Measurements from ENCODE around the gene CTTN. TPM values are rescaled to one million over a fixed set of nuclear protein-coding genes. Genes with fewer than 3 reads are reported as not detected.

The CTTN gene
- 747 and 1,035 TPM in 2 replicates for total RNA-seq (2014; rRNA removed; shearing (Covaris generic))

DNA sequence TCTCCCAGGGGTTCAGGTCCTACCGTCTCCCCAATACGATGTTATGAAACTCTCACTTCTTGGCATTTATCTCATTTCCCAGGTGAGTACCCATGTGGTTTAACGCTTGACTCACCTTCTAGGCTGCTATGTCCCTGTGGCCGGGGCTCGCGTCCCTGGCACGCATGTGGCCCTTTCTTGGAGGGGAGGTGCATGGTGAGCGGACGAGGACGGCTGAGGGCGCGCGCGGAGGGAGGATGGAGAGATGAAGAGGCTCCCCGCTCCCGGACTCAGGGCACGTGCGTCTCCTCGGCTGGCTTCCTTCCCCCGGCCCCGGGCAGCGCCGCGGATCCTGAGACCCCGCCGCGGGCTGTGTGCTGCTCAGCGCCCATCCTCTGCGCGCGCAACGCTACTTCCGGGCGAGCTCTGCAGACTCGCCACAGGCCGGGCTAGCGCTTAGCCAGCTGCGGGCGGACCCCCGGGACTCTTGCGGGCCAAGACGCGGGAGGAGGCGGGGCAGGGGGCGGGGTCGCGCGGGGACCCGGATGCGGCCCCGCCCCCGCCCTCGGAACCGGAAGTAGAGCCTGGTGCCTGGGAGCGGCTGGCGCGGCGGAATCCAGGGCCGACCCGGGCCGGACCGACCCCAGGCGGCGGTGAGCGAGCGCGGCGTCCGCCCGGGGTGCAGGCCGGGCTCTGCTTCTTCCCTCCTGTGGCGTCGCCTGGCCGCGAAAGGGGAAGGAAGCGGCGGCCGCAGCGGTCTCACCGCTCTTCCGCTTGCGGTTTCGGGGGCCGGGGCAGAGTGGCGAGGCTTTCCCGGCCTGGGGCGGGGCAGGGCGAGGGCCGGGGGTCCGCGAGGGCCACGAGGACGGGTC lies at the start of gene CTTN:
Gene CTTN, plus strand, starts transcription at position 547 of the 851 bp plus-strand sequence. CDS start 8,769 bp downstream, outside the sequence.
- peak; percentile 99 for DNase-seq (ENCODE audit: low read depth in 1 of 2, low spot score in 2 of 2)
- peaks cover 21% of the 10 kb centered on the region for H3K4me1 ChIP-seq (replicated peaks)
- peak within 1 kb of the TSS; percentile 96 for H3K27ac ChIP-seq
- peaks cover 57% of the 10 kb centered on the region for H3K36me3 ChIP-seq
- peak within 1 kb of the TSS; percentile 97 for H3K4me3 ChIP-seq
- H3K27me3 ChIP-seq (replicated peaks), result no peaks in the 10 kb centered on the region
- no peaks in the 10 kb centered on the region for H3K9me3 ChIP-seq (replicated peaks)

DNA sequence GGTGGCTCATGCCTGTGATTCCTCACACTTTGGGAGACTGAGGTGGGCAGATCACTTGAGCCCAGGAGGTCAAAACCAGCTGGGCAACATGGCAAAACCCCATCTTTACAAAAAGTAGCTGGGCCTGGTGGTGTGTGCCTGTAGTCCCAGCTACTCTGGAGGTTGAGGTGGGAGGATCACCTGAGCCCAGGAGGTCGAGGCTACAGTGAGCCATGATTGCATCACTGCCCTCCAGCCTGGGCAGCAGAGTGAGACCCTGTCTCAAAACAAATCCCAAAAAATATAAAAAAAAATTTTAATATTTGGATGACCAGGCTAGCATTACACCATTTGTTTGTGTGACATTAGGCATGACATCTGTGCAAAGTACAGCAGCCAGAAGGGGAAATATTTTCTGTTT lies 49.7 kb upstream of the CTTN start:
- H3K9me3 ChIP-seq (replicated peaks), result no peaks in the 10 kb centered on the region
- H3K36me3 ChIP-seq, result peaks cover 83% of the 10 kb centered on the region
- DNase-seq (ENCODE audit: low read depth in 1 of 2, low spot score in 2 of 2), result peak in 1 of 2 experiments; percentile 45
- H3K4me1 ChIP-seq (replicated peaks), result no peaks in the 10 kb centered on the region
- H3K27ac ChIP-seq, result no peak overlapping the region
- H3K4me3 ChIP-seq, result no peak overlapping the region
- no peaks in the 10 kb centered on the region; the same call in 1 of the 2 replicates for H3K27me3 ChIP-seq (replicated peaks)

DNA sequence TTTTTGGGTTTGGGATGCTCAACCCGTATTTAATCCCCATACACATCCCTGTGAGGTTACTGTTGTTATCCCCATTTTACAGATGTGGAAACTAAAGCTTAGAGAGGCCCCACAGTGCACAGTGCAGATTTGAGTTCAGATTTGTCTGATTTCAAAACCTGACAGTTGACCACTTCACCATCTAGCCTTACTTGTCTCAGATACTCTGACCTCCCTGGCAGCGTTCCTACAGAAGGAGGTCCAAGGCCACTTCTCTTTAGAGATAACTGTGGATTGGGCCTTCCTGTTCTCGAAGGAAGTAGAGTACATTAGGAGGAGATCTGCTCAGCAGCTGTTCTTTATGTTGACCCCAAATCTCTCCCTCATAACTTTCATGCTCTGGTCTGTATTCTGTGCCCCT lies 46.7 kb upstream of the CTTN start:
- H3K4me3 ChIP-seq, result no peak overlapping the region

DNA sequence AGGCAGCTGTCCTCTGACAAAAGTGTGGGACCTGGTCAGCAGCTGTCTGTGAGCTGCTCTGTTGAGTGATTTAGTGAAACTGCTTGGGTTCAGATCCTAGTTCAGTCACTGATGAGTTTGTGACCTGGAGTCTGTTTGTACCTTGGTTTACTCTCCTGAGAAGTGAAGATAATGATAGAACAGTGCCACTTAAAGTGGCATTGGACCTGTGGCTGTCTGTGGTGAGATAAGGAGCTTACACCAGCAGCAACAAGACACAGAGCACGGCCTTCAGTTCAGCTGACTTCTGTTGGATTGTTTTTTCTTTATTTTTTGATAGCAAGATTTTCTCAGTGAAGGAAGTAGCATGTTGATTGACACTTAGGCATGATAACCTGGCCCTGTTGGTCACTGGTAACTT lies 46.2 kb upstream of the CTTN start:
- DNase-seq (ENCODE audit: low read depth in 1 of 2, low spot score in 2 of 2), result no peak
- H3K36me3 ChIP-seq, result peaks cover 91% of the 10 kb centered on the region

More for the DNA sequence above, 46.7 kb upstream of the CTTN start:
- DNase-seq (ENCODE audit: low read depth in 1 of 2, low spot score in 2 of 2), result peak in 1 of 2 experiments; percentile 43
- no peaks in the 10 kb centered on the region for H3K9me3 ChIP-seq (replicated peaks)
- peaks cover 91% of the 10 kb centered on the region for H3K36me3 ChIP-seq
- H3K27me3 ChIP-seq (replicated peaks), result no peaks in the 10 kb centered on the region; the same call in 1 of the 2 replicates
- H3K27ac ChIP-seq, result no peak overlapping the region
- H3K4me1 ChIP-seq (replicated peaks), result no peaks in the 10 kb centered on the region

DNA sequence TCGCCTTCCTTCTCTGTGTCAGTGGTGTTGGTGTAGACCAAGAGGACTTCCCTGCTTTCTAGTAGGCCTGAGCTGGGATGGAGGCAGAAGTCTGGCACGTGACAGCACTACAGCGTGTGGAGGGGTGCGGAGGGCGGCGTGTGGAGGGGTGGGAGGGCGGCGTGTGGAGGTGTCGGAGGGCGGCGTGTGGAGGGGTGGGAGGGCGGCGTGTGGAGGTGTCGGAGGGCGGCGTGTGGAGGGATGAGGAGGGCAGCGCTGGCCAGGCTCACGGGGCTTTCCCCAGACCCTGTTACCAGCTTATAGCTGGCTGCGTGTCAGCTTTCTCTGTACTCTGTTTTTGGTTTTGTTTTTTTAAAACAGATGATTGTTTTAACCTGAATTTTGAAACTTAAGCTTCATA lies 45.7 kb upstream of the CTTN start:
- H3K4me1 ChIP-seq (replicated peaks), result no peaks in the 10 kb centered on the region
- DNase-seq (ENCODE audit: low read depth in 1 of 2, low spot score in 2 of 2), result peak in 1 of 2 experiments; percentile 49
- H3K27me3 ChIP-seq (replicated peaks), result no peaks in the 10 kb centered on the region
- no peak overlapping the region for H3K4me3 ChIP-seq
- H3K9me3 ChIP-seq (replicated peaks), result no peaks in the 10 kb centered on the region
- H3K27ac ChIP-seq, result no peak overlapping the region
- H3K36me3 ChIP-seq, result peaks cover 90% of the 10 kb centered on the region

More for the DNA sequence above, 46.2 kb upstream of the CTTN start:
- Histone ChIP-seq H3K9me3 (replicated peaks) (no peaks in the 10 kb centered on the region), H3K27me3 (replicated peaks) (no peaks in the 10 kb centered on the region; the same call in 1 of the 2 replicates), H3K4me1 (replicated peaks) (no peaks in the 10 kb centered on the region), H3K4me3 (no peak overlapping the region), H3K27ac (no peak overlapping the region)

DNA sequence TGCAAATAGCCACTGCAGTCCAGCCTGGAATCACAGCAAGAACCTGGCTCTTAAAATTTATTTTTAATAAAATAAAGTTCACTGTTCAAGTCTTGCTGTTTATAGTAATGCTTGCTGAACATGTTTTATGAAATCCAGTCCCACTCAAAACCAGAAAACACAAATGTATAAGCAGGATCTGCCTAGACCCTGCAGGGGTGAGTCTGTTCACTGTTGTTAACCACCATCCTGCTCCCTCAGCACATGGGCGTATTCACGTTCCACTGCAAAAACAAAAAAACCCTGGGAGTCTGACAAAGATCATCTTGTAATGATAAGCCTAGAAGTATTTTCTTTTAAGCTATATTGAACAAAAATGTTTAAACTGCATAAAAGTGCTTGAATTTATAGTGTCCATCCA lies 45.0 kb upstream of the CTTN start:
- Histone ChIP-seq H3K27me3 (replicated peaks) (no peaks in the 10 kb centered on the region), H3K4me1 (replicated peaks) (no peaks in the 10 kb centered on the region), H3K9me3 (replicated peaks) (no peaks in the 10 kb centered on the region), H3K36me3 (peaks cover 90% of the 10 kb centered on the region), H3K4me3 (no peak overlapping the region), H3K27ac (no peak overlapping the region)
- no peak for DNase-seq (ENCODE audit: low read depth in 1 of 2, low spot score in 2 of 2)

DNA sequence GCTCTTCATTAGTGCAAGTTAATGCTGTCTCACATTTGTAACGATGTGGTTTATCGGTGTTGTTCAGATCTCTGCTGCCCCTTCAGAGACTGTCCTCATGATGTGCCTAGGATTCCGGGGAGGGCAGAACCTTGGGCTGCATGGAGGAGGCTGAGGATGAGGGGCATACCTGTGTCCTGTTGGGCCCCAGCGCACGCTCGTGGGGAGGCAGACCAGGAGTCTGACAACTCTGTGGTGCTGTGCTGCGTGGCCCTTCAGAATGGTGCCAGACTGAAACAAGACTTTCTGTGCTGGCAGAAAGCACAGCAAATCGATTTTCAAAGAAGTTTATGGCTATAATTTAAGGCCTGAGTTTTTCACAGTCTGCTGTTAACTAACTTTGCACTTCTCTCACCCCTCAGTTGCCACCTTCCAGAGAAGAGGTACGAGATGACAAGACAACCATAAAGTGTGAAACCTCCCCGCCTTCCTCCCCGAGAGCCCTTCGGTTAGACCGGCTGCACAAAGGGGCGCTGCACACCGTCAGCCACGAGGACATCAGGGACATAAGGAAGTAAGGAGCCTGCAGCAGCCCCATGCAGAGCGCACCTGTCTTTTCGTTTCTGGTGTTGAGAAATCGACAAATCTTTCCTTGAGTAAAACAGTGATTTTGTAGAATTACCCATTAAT lies 44.3 kb upstream of the CTTN start:
- no peaks in the 10 kb centered on the region for H3K9me3 ChIP-seq (replicated peaks)
- no peak overlapping the region for H3K27ac ChIP-seq
- no peaks in the 10 kb centered on the region for H3K4me1 ChIP-seq (replicated peaks)
- peaks cover 90% of the 10 kb centered on the region for H3K36me3 ChIP-seq
- H3K4me3 ChIP-seq, result no peak overlapping the region
- H3K27me3 ChIP-seq (replicated peaks), result no peaks in the 10 kb centered on the region
- peak in 1 of 2 experiments; percentile 46 for DNase-seq (ENCODE audit: low read depth in 1 of 2, low spot score in 2 of 2)

DNA sequence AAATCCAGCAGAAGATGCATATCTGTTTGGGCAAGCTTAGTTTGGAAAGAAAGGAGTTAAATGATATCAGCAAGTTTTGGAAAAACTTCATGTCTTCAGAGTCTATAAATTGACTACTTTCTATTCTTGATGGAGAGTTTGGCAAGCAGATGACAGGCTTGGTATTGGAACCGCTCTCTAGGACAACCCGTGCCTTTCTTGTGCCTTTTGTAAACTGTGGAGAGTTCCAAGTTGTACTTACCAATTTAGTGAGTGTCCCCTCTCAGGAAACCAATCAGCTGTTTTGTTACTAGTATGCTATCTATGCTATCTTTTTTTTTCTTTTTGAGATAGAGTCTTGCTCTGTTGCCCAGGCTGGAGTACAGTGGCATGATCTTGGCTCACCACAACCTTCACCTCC lies 43.7 kb upstream of the CTTN start:
- peaks cover 90% of the 10 kb centered on the region for H3K36me3 ChIP-seq
- no peak overlapping the region for H3K27ac ChIP-seq
- no peaks in the 10 kb centered on the region for H3K9me3 ChIP-seq (replicated peaks)

DNA sequence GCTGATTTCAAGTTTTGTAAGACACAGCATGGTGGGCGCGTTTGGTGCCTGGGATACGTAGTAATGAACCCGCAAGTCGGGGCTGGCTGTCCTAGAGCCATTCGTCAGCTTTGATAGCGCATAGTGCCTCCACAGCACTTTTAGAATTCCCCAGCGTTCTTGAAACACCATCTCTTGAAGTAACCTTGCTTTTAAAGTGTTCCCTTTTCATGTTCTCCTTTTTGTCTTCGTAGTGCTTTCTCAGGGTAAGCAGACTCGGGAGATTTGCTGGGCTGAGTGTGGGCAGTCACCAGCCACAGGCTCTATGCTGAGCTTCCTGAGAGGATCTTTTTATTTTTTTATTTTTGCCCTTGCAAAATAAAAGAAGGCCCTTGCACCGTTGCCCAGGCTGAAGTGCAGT lies 39.6 kb upstream of the CTTN start:
- H3K27ac ChIP-seq, result no peak overlapping the region
- no peaks in the 10 kb centered on the region for H3K9me3 ChIP-seq (replicated peaks)
- no peak overlapping the region for H3K4me3 ChIP-seq
- H3K36me3 ChIP-seq, result peaks cover 93% of the 10 kb centered on the region
- no peaks in the 10 kb centered on the region for H3K4me1 ChIP-seq (replicated peaks)
- H3K27me3 ChIP-seq (replicated peaks), result no peaks in the 10 kb centered on the region
- DNase-seq (ENCODE audit: low read depth in 1 of 2, low spot score in 2 of 2), result peak in 1 of 2 experiments; percentile 45

More for the DNA sequence above, 43.7 kb upstream of the CTTN start:
- Histone ChIP-seq H3K4me3 (no peak overlapping the region), H3K27me3 (replicated peaks) (no peaks in the 10 kb centered on the region), H3K4me1 (replicated peaks) (no peaks in the 10 kb centered on the region)
- DNase-seq (ENCODE audit: low read depth in 1 of 2, low spot score in 2 of 2), result no peak

DNA sequence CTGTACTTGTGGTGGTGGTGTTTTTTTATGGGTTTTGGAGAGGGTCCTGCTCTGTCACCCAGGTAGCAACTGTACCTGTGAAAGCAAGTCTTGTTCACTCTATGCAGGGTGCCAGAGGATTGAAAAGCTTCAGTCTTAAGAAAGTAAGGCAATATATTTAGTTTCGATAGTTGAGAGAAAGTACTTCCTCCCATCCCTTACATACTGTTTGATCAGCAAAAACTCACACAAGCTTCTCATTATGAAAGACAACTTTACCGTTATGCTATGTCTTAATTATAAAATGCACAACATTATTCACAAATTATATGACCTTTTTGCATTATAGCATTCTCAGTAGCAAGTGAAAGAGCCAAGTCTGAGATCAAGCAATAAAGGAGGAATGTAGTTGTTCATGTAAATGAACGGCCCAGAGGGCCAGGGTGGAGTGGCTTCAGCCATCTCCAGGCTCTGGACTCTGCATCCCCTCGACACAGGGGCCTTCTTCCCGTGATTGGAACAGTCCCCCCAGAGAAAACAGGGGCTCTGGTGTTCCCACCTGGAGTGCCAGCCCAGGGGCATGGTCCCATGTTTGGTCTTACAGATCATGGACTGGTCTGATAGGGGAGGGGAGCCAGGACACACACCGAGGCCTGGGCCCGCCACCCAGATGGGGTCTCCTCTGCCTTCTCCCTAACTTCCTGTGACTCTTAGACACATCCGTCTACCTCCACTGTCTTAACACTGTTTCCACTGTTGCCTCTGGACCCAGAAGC lies 38.7 kb upstream of the CTTN start:
- Histone ChIP-seq H3K27ac (no peak overlapping the region), H3K4me1 (replicated peaks) (no peaks in the 10 kb centered on the region), H3K36me3 (peaks cover 93% of the 10 kb centered on the region), H3K9me3 (replicated peaks) (no peaks in the 10 kb centered on the region), H3K4me3 (no peak overlapping the region), H3K27me3 (replicated peaks) (no peaks in the 10 kb centered on the region)
- peak in 1 of 2 experiments; percentile 53 for DNase-seq (ENCODE audit: low read depth in 1 of 2, low spot score in 2 of 2)

DNA sequence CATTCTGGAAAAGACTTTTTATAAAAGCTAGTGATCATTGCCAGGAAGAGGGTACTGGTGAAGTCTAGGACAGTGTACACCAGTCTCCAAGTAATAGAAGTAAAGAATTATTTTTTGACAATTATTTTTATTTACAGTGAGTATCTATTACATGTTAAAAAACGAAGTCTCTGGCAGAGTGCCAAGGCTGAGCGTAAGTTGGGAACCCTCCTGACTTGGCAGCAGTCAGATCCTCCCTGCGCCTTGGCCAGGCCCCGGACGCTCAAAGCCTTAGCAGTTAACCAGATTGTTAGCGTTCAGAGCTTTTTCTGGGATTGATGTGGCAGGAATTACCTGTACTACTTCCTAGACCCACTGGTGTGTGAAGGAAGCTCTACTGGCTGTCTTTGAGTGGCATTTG lies 38.1 kb upstream of the CTTN start:
- no peaks in the 10 kb centered on the region for H3K9me3 ChIP-seq (replicated peaks)
- no peaks in the 10 kb centered on the region for H3K27me3 ChIP-seq (replicated peaks)
- H3K36me3 ChIP-seq, result peaks cover 93% of the 10 kb centered on the region
- H3K27ac ChIP-seq, result no peak overlapping the region
- H3K4me3 ChIP-seq, result no peak overlapping the region
- peak in 1 of 2 experiments; percentile 64 for DNase-seq (ENCODE audit: low read depth in 1 of 2, low spot score in 2 of 2)
- H3K4me1 ChIP-seq (replicated peaks), result no peaks in the 10 kb centered on the region

DNA sequence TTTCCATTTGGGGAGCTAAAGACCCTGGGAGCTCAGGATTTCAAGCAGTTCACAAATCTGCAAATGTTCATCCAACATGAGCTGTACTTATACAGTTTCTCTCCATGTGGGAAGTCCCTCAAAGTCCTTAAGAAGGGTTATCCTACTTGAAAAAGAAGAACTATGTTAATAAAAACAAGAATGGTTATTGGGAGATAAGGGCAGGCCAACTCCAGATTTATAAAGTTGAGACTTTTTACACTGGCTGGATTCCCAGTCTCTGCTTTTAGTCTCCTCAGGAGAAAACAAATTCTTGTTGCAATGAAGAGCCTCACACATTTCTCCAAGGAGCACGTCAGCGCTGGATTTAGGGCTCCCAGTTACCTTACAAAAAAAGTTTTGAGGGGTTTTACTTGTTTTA lies 34.2 kb upstream of the CTTN start:
- Histone ChIP-seq H3K4me3 (no peak overlapping the region), H3K4me1 (replicated peaks) (peaks cover 5% of the 10 kb centered on the region; the same call in 1 of the 2 replicates)

DNA sequence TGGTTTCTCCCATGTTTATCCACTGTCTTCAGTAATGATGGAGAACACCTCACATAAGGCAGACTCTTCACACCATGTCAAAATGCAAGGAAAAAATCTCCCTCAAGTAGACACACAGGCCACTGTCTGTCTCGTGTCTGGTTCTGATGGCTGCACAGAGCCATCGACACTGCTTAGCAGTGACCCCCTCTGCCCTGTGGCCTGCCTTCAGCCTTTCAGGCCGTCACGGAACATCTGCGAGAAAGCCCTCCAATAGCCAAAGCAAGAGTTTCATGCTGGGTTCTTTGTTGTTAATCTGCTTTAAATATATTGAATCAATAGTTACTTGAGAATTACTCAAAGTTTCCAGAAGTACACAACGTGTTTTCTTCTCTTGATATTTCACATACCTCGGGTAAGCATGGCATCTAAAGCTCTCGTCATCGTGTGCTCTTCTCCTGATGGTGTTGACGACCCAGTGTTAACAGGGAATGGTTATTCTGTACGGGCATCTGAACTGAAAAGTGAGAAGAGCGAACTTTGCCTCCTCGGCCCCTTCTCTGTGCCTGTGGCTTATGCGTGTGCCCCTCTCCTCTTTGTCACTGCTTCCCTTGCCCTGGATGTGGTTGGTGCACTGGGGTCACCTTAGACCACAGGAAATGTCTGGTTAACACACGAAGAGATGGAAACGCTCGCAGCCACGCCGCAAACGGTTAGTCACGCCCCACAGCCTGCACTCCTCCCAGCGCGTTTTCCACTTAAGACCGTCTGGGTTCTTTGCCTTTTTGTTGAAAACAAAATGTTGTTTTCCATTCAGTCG lies 33.4 kb upstream of the CTTN start:
- DNase-seq (ENCODE audit: low read depth in 1 of 2, low spot score in 2 of 2), result peak in 1 of 2 experiments; percentile 47
- Histone ChIP-seq H3K27ac (no peak overlapping the region), H3K27me3 (replicated peaks) (no peaks in the 10 kb centered on the region), H3K4me3 (no peak overlapping the region), H3K4me1 (replicated peaks) (peaks cover 5% of the 10 kb centered on the region; the same call in 1 of the 2 replicates), H3K36me3 (peaks cover 76% of the 10 kb centered on the region), H3K9me3 (replicated peaks) (no peaks in the 10 kb centered on the region)

More for the DNA sequence above, 34.2 kb upstream of the CTTN start:
- Histone ChIP-seq H3K36me3 (peaks cover 81% of the 10 kb centered on the region), H3K27me3 (replicated peaks) (no peaks in the 10 kb centered on the region), H3K9me3 (replicated peaks) (no peaks in the 10 kb centered on the region), H3K27ac (no peak overlapping the region)
- no peak for DNase-seq (ENCODE audit: low read depth in 1 of 2, low spot score in 2 of 2)

All from SJSA1 (cell line).